Neural progenitor cell (in vitro differentiated cells): ENCODE results near the gene TBCCD1. TPM values are rescaled to one million over a fixed set of nuclear protein-coding genes. Genes with fewer than 3 reads are reported as not detected.

ENCODE experiments used
- DNase-seq: peaks from one replicate; pipeline ENCODE4 v3.0.0-alpha.2; 2016; ENCODE audit warnings: low spot score
- H2AFZ ChIP-seq: fragments of 200-600 bp; sonication (generic); replicated peaks from 2 replicates; pipeline ENCODE4 v1.6.1; 2016; ENCODE audit warnings: antibody characterized with exemption
- H3F3A ChIP-seq: fragments of 200-600 bp; sonication (generic); 2 replicates; pipeline ENCODE4 v1.6.1; 2016; ENCODE audit warnings: antibody characterized with exemption, low read depth
- H3K27ac ChIP-seq: fragments of 200-600 bp; sonication (generic); 2 replicates; pipeline ENCODE4 v1.5.1; 2016; ENCODE audit warnings: mild to moderate bottlenecking
- H3K27me3 ChIP-seq: fragments of 200-600 bp; sonication (generic); 2 replicates; pipeline ENCODE4 v1.6.1; 2016; ENCODE audit warnings: mild to moderate bottlenecking, moderate library complexity
- H3K36me3 ChIP-seq: fragments of 200-600 bp; sonication (generic); 2 replicates; pipeline ENCODE4 v1.5.1; 2016
- H3K4me1 ChIP-seq: fragments of 200-600 bp; sonication (generic); 2 replicates; pipeline ENCODE4 v1.6.1; 2016; ENCODE audit warnings: mixed run types
- H3K4me2 ChIP-seq: fragments of 200-600 bp; sonication (generic); 2 replicates; pipeline ENCODE4 v1.6.1; 2016
- H3K4me3 ChIP-seq: fragments of 200-600 bp; sonication (generic); 2 replicates; pipeline ENCODE4 v1.5.1; 2016
- H3K79me2 ChIP-seq: fragments of 200-600 bp; sonication (generic); 2 replicates; pipeline ENCODE4 v1.6.1; 2016; ENCODE audit warnings: low read depth
- H3K9ac ChIP-seq: fragments of 200-600 bp; sonication (generic); 2 replicates; pipeline ENCODE4 v1.6.1; 2016
- H3K9me3 ChIP-seq: fragments of 200-600 bp; sonication (generic); 2 replicates; pipeline ENCODE4 v1.5.1; 2016; ENCODE audit warnings: low read depth
- H4K20me1 ChIP-seq: fragments of 200-600 bp; sonication (generic); 2 replicates; pipeline ENCODE4 v1.6.1; 2016; ENCODE audit warnings: low read depth
- H3K27ac Mint-ChIP-seq: 3 replicates; pipeline ENCODE4 v1.8.0; 2021; ENCODE audit warnings: mixed read lengths
- H3K27me3 Mint-ChIP-seq: 2 replicates; pipeline ENCODE4 v1.8.0; 2022; ENCODE audit warnings: low read depth, mild to moderate bottlenecking, inconsistent platforms, moderate library complexity, mixed read lengths; ENCODE audit not compliant: insufficient read depth
- H3K36me3 Mint-ChIP-seq: 3 replicates; pipeline ENCODE4 v1.8.0; 2021; ENCODE audit warnings: mixed read lengths
- H3K4me1 Mint-ChIP-seq: 3 replicates; pipeline ENCODE4 v1.8.0; 2021; ENCODE audit warnings: mixed read lengths
- H3K4me3 Mint-ChIP-seq: 3 replicates; pipeline ENCODE4 v1.8.0; 2021; ENCODE audit warnings: mild to moderate bottlenecking, moderate library complexity, mixed read lengths
- H3K9me3 Mint-ChIP-seq: 3 replicates; pipeline ENCODE4 v1.8.0; 2020; ENCODE audit warnings: mixed read lengths
- CTCF ChIP-seq: fragments of 200-600 bp; sonication (generic); IDR thresholded peaks from 2 replicates; pipeline ENCODE4 v1.5.1; 2017; ENCODE audit warnings: antibody characterized with exemption, mild to moderate bottlenecking
- EZH2 ChIP-seq: fragments of 200-600 bp; sonication (generic); IDR thresholded peaks from 2 replicates; pipeline ENCODE4 v1.6.1; 2017; ENCODE audit warnings: antibody characterized with exemption, mild to moderate bottlenecking, moderate library complexity
- EZH2phosphoT487 ChIP-seq: fragments of 200-600 bp; sonication (generic); IDR thresholded peaks from 2 replicates; pipeline ENCODE4 v1.6.1; 2017; ENCODE audit warnings: antibody characterized with exemption
- total RNA-seq: library from RNA; depleted of rRNA; stranded (reverse); fragments of >200 nt; gene quantifications from 2 replicates; pipeline ENCODE4 v1.2.3, GENCODE V29; 2015; ENCODE audit warnings: low replicate concordance

Gene TBCCD1
- 16.8 and 21.1 TPM in 2 replicates for total RNA-seq

- no peaks in the 10 kb centered on the region for H3K9me3 Mint-ChIP-seq
These were observed at the start of gene TBCCD1 for GRCh38 chr3:186567072-186567921. TBCCD1 (minus strand) TSS chr3:186567339; CDS start chr3:186564329, 3,010 bp downstream.

GRCh38 chr3:186616299-186616617 lies 49.1 kb upstream of the TBCCD1 start:
- Histone ChIP-seq H3F3A (peaks cover 3% of the 10 kb centered on the region), H3K9ac (no peak overlapping the region), H3K27ac (no peak overlapping the region), H3K4me2 (no peak overlapping the region), H3K4me1 (no peaks in the 10 kb centered on the region), H3K9me3 (no peaks in the 10 kb centered on the region), H3K4me3 (no peak overlapping the region), H4K20me1 (no peaks in the 10 kb centered on the region), H3K36me3 (no peaks in the 10 kb centered on the region), H3K79me2 (no peaks in the 10 kb centered on the region), H3K27me3 (peaks cover 24% of the 10 kb centered on the region), H2AFZ (no peak overlapping the region)
- no peak overlapping the region for H3K4me3 Mint-ChIP-seq
- H3K27me3 Mint-ChIP-seq, result peaks cover 11% of the 10 kb centered on the region
- H3K27ac Mint-ChIP-seq, result no peak overlapping the region
- no peaks in the 10 kb centered on the region for H3K36me3 Mint-ChIP-seq
- DNase-seq, result no peak
- no peaks in the 10 kb centered on the region for H3K9me3 Mint-ChIP-seq
- H3K4me1 Mint-ChIP-seq, result peaks cover 3% of the 10 kb centered on the region
- TF ChIP-seq EZH2phosphoT487 (no peak), EZH2 (no peak), CTCF (no peak)

More at GRCh38 chr3:186567072-186567921, at the start of gene TBCCD1:
- Histone ChIP-seq H3K27me3 (no peaks in the 10 kb centered on the region), H3F3A (peaks cover 9% of the 10 kb centered on the region), H3K4me2 (peak within 1 kb of the TSS; percentile 85), H2AFZ (peak within 1 kb of the TSS; percentile 98), H3K9me3 (no peaks in the 10 kb centered on the region), H4K20me1 (no peaks in the 10 kb centered on the region), H3K9ac (peak within 1 kb of the TSS; percentile 74), H3K4me1 (peaks cover 6% of the 10 kb centered on the region), H3K27ac (peak within 1 kb of the TSS; percentile 36), H3K79me2 (peaks cover 39% of the 10 kb centered on the region), H3K36me3 (peaks cover under 1% of the 10 kb centered on the region), H3K4me3 (peak within 1 kb of the TSS; percentile 93)
- H3K4me1 Mint-ChIP-seq, result peaks cover 32% of the 10 kb centered on the region
- peak within 1 kb of the TSS; percentile 88 for H3K4me3 Mint-ChIP-seq
- DNase-seq, result peak; percentile 95
- H3K27ac Mint-ChIP-seq, result peak within 1 kb of the TSS; percentile 93
- peaks cover 6% of the 10 kb centered on the region for H3K27me3 Mint-ChIP-seq
- H3K36me3 Mint-ChIP-seq, result peaks cover 2% of the 10 kb centered on the region
- TF ChIP-seq CTCF (no peak), EZH2phosphoT487 (no peak), EZH2 (no peak)

GRCh38 chr3:186614597-186615483 lies 47.7 kb upstream of the TBCCD1 start:
- TF ChIP-seq EZH2 (no peak), CTCF (peak; percentile 99), EZH2phosphoT487 (no peak)
- H3K4me1 Mint-ChIP-seq, result peaks cover 3% of the 10 kb centered on the region
- no peaks in the 10 kb centered on the region for H3K36me3 Mint-ChIP-seq
- H3K9me3 Mint-ChIP-seq, result no peaks in the 10 kb centered on the region
- Histone ChIP-seq H3K27ac (no peak overlapping the region), H3K9ac (no peak overlapping the region), H3K27me3 (peaks cover 24% of the 10 kb centered on the region), H3K4me2 (no peak overlapping the region), H3K36me3 (no peaks in the 10 kb centered on the region), H3K4me3 (no peak overlapping the region), H4K20me1 (no peaks in the 10 kb centered on the region), H3K4me1 (no peaks in the 10 kb centered on the region), H3K79me2 (no peaks in the 10 kb centered on the region), H2AFZ (peak overlapping the region; percentile 87), H3F3A (peaks cover 3% of the 10 kb centered on the region), H3K9me3 (no peaks in the 10 kb centered on the region)
- H3K4me3 Mint-ChIP-seq, result no peak overlapping the region
- peak overlapping the region; percentile 62 for H3K27ac Mint-ChIP-seq
- peak; percentile 79 for DNase-seq
- peaks cover 8% of the 10 kb centered on the region for H3K27me3 Mint-ChIP-seq
